Endodermal cell (in vitro differentiated cells): ENCODE results near the gene ZNF248. TPM values are rescaled to one million over a fixed set of nuclear protein-coding genes. Genes with fewer than 3 reads are reported as not detected.

ENCODE experiments used
- DNase-seq: peaks from one replicate; pipeline ENCODE4 v3.0.0-alpha.2; 2017
- H3K27ac ChIP-seq: 2 replicates; pipeline ENCODE4 v1.5.1; 2013; ENCODE audit warnings: mild to moderate bottlenecking, low read depth, low read length, moderate library complexity
- H3K27me3 ChIP-seq: 2 replicates; pipeline ENCODE4 v1.6.1; 2013; ENCODE audit warnings: mild to moderate bottlenecking, low read length, moderate library complexity; ENCODE audit not compliant: insufficient read depth, control insufficient read depth, poor library complexity, severe bottlenecking
- H3K36me3 ChIP-seq: 2 replicates; pipeline ENCODE4 v1.7.0; 2013; ENCODE audit warnings: mild to moderate bottlenecking, low read length, moderate library complexity; ENCODE audit not compliant: control insufficient read depth, insufficient read depth
- H3K4me1 ChIP-seq: one replicate; pipeline ENCODE4 v1.7.0; 2013; ENCODE audit warnings: low read length; ENCODE audit not compliant: control insufficient read depth, insufficient read depth
- H3K4me3 ChIP-seq: 2 replicates; pipeline ENCODE4 v1.5.1; 2013; ENCODE audit warnings: mild to moderate bottlenecking, low read length, moderate library complexity
- H3K9ac ChIP-seq: 2 replicates; pipeline ENCODE4 v1.6.1; 2013; ENCODE audit warnings: mild to moderate bottlenecking, low read length, moderate library complexity; ENCODE audit not compliant: poor library complexity, severe bottlenecking; ENCODE audit errors: extremely low read depth
- H3K9me3 ChIP-seq: 2 replicates; pipeline ENCODE4 v1.6.1; 2013; ENCODE audit warnings: mild to moderate bottlenecking, low read length, moderate library complexity; ENCODE audit not compliant: control insufficient read depth
- H3K27ac Mint-ChIP-seq: 2 replicates; pipeline ENCODE4 v1.8.0; 2020; ENCODE audit warnings: mixed read lengths
- H3K27me3 Mint-ChIP-seq: 2 replicates; pipeline ENCODE4 v1.8.0; 2021; ENCODE audit warnings: mild to moderate bottlenecking, mixed read lengths; ENCODE audit not compliant: insufficient read depth
- H3K36me3 Mint-ChIP-seq: 2 replicates; pipeline ENCODE4 v1.8.0; 2020; ENCODE audit warnings: low read depth, mixed read lengths
- H3K4me1 Mint-ChIP-seq: 2 replicates; pipeline ENCODE4 v1.8.0; 2020; ENCODE audit warnings: mixed read lengths
- H3K4me3 Mint-ChIP-seq: 2 replicates; pipeline ENCODE4 v1.8.0; 2020; ENCODE audit warnings: mild to moderate bottlenecking, moderate library complexity, mixed read lengths
- H3K9me3 Mint-ChIP-seq: 2 replicates; pipeline ENCODE4 v1.8.0; 2020; ENCODE audit warnings: mild to moderate bottlenecking, mixed read lengths
- CTCF ChIP-seq: fragments of 200-600 bp; sonication (generic); conservative IDR thresholded peaks from 2 replicates; pipeline ENCODE4 v1.5.0; 2021; ENCODE audit warnings: antibody characterized with exemption, mild to moderate bottlenecking
- whole genome bisulfite sequencing, 2 experiments: methylation state at CpG; one replicate each; pipeline versions ENCODE4 v1.1.5 to v1.1.7; 2013; ENCODE audit warnings: missing lambda C conversion rate in 2 of 2, mixed read lengths in 1 of 2; ENCODE audit not compliant: insufficient coverage in 1 of 2, insufficient read length in 1 of 2; 5-methylcytosine and 5-hydroxymethylcytosine counted together
- total RNA-seq, 2 donors: library from RNA; stranded (reverse); fragmentation: NEBNext Ultra II Directional in 1 of 2; extraction: Animal tissue kit (Norgen Biotek cat#: 25700) in 1 of 2; gene quantifications; 2 replicates in 1 of 2; 3 replicates in 1 of 2; pipeline ENCODE4 v1.2.1, GENCODE V29; 2021

Gene ZNF248
- total RNA-seq, 2 donors from 2014 or later: 7.2 to 17.8 TPM

GRCh38 chr10:37737336-37737735, 120.1 kb downstream of the ZNF248 start:
- Mint-ChIP-seq H3K36me3 (no peaks in the 10 kb centered on the region), H3K27me3 (no peaks in the 10 kb centered on the region), H3K4me1 (no peaks in the 10 kb centered on the region), H3K27ac (no peak overlapping the region), H3K4me3 (no peak overlapping the region), H3K9me3 (peaks cover 88% of the 10 kb centered on the region)
- no peak overlapping the region for H3K27ac ChIP-seq
- no peak for DNase-seq
- WGBS, 2 experiments: 49 to 78% methylated on average over 5 to 15 of the region's 15 CpGs
- H3K4me1 ChIP-seq: no peaks in the 10 kb centered on the region
- H3K27me3 ChIP-seq: no peaks in the 10 kb centered on the region
- H3K9me3 ChIP-seq: peaks cover 54% of the 10 kb centered on the region
- no peaks in the 10 kb centered on the region for H3K36me3 ChIP-seq
- no peak overlapping the region for H3K4me3 ChIP-seq
- no peak overlapping the region for H3K9ac ChIP-seq
- TF ChIP-seq CTCF: no peak

- H3K9me3 ChIP-seq: peaks cover 58% of the 10 kb centered on the region
Observed at GRCh38 chr10:37736120-37736519, 121.3 kb downstream of the ZNF248 start.

GRCh38 chr10:37734971-37735370, 122.4 kb downstream of the ZNF248 start:
- TF ChIP-seq CTCF: no peak
- WGBS, 2 experiments: 88 to 100% methylated on average over 1 to 2 of the region's 2 CpGs
- H3K9me3 Mint-ChIP-seq: peaks cover 82% of the 10 kb centered on the region
- H3K36me3 Mint-ChIP-seq: no peaks in the 10 kb centered on the region
- no peak overlapping the region for H3K27ac ChIP-seq
- H3K27ac Mint-ChIP-seq: no peak overlapping the region
- no peaks in the 10 kb centered on the region for H3K4me1 Mint-ChIP-seq
- no peak for DNase-seq
- H3K4me3 Mint-ChIP-seq: no peak overlapping the region
- H3K4me1 ChIP-seq: no peaks in the 10 kb centered on the region
- no peaks in the 10 kb centered on the region for H3K27me3 Mint-ChIP-seq
- peaks cover 59% of the 10 kb centered on the region for H3K9me3 ChIP-seq
- no peaks in the 10 kb centered on the region for H3K27me3 ChIP-seq
- no peak overlapping the region for H3K4me3 ChIP-seq
- H3K9ac ChIP-seq: no peak overlapping the region
- no peaks in the 10 kb centered on the region for H3K36me3 ChIP-seq

More at GRCh38 chr10:37736120-37736519, 121.3 kb downstream of the ZNF248 start:
- no peak for TF ChIP-seq CTCF
- no peak overlapping the region for H3K4me3 ChIP-seq
- no peaks in the 10 kb centered on the region for H3K4me1 ChIP-seq
- peaks cover 84% of the 10 kb centered on the region for H3K9me3 Mint-ChIP-seq
- DNase-seq: no peak
- no peak overlapping the region for H3K27ac Mint-ChIP-seq
- H3K9ac ChIP-seq: no peak overlapping the region
- H3K4me3 Mint-ChIP-seq: no peak overlapping the region
- H3K4me1 Mint-ChIP-seq: no peaks in the 10 kb centered on the region
- no peaks in the 10 kb centered on the region for H3K27me3 ChIP-seq
- no peaks in the 10 kb centered on the region for H3K27me3 Mint-ChIP-seq
- 33 to 47% methylated on average over 1 of the region's 1 CpG for WGBS, 2 experiments
- no peak overlapping the region for H3K27ac ChIP-seq
- H3K36me3 Mint-ChIP-seq: no peaks in the 10 kb centered on the region
- no peaks in the 10 kb centered on the region for H3K36me3 ChIP-seq

Other genes with a start within 250 kb of the ZNF248 start
- gene ZNF25, start 119.0 kb upstream of the ZNF248 start, total RNA-seq: 1 to 10 TPM in 1 of 2 donors, under 1 TPM in 1; 0.55 to 1.8 TPM
- 10 to 100 TPM; 45.9 to 50.7 TPM for gene ZNF33A, start 153.1 kb upstream of the ZNF248 start, total RNA-seq
- gene ZNF37A, start 236.7 kb upstream of the ZNF248 start, total RNA-seq: 10 to 100 TPM; 11.0 to 11.4 TPM